GM18498 (cell line): ENCODE data around the gene PPP6R1.
"Not testable (repeated sequence)": the region's sequence is repeated elsewhere in the genome, so short reads cannot be mapped to it uniquely, and the experiment has no call there.

Source experiments
- ATAC-seq: cut with Tn5 transposase; IDR thresholded peaks from one replicate; pipeline ENCODE4 v1.9.1; 2021; ENCODE audit warnings: mild to moderate bottlenecking, moderate library complexity; ENCODE audit not compliant: unreplicated experiment

The PPP6R1 gene

DNA sequence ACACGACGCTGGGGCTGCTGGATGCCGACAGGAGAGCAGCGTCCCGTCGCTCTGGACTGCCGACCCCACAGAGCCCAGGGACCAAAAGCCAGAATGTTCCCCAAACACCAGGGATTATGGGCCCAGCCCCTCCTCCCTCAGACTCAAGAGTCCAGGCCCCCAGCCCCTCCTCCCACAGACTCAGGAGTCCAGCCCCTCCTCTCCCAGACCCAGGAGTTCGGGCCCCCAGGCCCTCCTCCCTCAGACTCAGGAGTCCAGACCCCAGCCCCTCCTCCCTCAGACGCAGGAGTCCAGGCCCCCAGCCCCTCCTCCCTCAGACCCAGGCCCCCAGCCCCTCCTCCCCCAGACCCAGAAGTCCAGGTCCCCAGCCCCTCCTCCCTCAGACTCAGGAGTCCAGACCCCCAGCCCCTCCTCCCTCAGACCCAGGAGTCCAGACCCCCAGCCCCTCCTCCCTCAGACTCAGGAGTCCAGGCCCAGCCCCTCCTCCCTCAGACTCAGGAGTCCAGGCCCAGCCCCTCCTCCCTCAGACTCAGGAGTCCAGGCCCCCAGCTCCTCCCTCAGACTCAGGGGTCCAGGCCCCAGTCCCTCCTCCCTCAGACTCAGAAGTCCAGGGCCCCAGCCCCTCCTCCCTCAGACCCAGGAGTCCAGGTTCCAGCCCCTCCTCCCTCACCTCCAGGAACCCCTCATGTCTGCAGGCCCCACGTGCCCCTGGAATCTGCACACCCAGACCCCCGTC is 34.0 kb downstream of the PPP6R1 start:
- ATAC-seq, result not testable (repeated sequence)

DNA sequence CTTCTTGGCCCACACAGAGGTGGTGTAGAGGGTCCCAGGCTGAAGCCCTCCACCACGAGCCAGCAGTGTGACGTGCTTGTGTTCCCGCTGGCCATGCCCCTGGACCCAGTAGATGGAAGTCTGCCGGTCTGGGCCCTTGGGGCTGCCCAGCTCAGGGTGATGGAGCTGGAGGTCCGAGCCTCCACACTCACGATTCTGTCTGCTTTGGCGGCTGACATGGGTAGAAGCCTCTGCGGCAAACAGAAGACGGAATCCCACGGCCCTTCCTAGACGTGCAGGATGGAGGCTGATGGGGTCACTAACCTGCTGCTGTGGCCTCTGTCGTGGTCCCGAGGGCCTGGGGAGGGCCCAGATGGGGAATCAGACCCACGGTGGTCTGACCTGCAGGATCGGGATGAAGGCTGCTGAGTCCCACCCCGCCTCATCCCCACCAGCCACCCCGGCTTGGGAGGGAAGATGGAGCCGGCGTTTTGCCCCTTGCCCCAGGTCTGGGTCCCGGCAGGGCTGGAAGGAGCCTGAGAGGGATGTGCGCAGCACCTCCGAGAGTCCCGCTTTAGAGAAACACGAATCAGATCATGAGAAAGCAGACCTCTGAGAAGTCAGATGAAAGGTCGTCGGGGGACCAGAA is 34.7 kb downstream of the PPP6R1 start:
- no peak for ATAC-seq

DNA sequence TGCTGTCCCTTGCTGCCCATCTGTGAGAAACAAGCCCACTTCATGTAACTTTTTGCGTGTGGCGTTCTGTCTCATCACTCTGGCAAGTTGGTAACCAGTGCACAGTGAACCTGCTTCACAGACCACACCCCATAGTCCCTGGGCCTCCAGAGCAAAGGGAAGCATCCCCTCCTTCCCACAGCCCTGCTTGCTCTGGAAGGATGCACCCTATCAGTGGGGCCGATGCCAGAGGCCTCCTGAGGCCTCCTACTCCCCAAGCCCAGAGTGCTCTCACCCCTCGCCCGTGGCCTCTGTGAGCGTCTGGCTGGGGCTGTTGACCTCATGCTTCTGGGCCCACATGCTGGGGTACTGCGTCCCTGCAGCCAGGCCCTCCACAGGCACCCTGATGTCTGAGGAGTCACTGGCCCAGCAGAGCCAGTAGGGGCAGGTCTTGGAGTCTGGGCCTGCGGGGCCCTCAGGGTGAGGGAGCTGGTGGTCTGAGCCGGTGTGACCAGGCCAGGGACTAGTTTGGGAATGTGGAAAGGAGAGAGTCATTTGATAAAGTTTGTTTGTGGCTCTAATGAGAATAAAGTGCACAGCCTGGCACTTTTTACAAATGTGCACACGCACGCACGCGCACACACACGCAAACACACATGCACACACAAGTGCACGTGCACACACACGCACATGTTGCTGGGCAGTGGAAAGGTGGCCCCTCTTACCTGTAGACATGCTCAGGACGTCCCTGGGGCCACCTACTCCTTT is 35.4 kb downstream of the PPP6R1 start:
- ATAC-seq, result no peak

DNA sequence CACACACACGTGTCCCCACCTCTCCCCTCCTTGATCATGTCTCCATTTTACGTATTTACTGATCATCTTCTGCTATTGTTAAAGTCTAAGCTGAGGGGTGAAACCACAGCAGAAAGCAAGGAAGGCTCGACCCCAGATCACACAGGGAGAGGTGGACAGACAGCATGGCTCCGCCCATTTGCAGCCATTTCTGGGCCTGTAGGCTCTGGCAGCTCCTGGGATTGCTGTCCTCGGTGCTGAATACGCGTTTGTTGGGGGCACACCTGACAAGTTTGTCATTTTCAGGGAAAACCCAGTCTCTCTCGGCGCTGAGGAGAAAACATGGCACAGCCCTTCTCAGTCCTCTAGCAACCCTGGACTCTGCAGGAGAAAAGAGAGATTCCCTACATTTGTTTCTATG is 38.3 kb downstream of the PPP6R1 start:
- ATAC-seq, result no peak

DNA sequence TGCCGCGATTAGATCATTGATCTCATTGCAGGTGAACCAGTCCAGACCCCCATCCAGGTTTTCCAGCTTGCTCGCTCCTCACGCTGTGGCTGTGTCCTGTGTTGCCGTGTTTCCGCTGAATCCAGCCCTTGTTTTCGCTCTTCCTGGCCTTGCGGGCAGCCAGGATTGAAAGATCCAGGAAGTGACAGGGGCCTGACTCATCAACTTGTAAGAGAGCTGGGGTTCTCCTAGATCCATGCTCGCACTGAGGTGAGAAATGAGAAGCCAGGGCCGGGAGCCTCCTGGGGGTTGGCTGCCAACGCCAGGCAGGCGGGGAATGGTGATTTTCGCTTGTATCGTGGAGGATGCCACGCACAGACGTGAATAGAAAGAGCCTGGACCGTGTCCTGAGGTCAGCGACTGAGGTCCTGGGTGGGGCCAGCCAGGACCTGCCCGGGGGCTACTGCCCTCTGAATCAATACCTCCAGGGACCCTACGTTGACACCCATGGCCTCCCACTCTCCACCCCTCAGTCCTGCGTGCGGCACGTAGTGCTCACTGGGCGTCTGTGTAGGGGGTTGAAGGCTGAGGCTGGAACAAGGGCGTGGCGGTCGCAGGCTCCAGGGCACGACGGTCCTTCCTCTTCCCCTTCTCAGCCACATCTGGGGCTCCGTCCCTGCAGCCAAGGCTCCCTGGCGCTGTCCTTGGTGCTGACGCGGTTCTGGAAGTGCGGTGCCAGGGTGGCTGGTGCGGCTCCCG is 42.2 kb downstream of the PPP6R1 start:
- ATAC-seq, result no peak

DNA sequence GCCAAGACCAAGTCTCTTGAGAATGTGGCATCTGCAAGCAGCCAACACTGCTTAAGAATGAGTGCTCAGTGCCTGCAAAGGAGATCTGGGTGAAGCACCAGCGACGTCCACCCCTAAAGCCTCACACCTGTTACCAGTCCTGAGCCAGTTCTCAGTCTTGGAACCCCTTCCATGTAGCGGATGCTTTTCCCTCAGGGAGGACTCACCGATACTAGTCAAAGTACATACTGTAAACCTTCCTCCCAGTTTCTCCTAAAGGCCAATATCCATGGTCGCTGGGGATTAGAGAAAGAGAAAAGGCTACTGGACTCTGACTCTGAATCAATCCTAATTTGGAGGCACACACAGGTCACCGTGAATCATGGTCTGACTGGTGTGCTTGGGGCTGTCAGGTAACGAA is 45.3 kb downstream of the PPP6R1 start:
- no peak for ATAC-seq

DNA sequence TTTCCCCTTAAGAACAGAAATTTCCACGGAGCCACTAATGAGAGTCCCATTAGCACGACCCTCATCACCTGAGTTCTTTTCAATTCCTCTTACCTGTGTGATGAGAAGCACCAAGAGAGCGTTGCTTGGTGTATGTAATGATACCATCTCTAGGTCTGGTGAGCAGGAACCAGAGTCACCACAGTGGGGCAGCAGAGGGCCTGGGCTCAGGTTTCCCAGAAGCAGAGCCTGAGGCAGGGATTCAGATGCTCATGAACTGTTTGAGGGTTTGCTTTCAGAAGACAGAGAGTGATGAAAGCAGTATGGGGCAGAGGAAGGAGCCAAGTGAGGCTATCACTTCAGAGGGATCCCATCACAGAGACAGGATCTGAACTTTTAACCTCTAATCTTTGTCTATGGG is 46.4 kb downstream of the PPP6R1 start:
- ATAC-seq, result no peak

DNA sequence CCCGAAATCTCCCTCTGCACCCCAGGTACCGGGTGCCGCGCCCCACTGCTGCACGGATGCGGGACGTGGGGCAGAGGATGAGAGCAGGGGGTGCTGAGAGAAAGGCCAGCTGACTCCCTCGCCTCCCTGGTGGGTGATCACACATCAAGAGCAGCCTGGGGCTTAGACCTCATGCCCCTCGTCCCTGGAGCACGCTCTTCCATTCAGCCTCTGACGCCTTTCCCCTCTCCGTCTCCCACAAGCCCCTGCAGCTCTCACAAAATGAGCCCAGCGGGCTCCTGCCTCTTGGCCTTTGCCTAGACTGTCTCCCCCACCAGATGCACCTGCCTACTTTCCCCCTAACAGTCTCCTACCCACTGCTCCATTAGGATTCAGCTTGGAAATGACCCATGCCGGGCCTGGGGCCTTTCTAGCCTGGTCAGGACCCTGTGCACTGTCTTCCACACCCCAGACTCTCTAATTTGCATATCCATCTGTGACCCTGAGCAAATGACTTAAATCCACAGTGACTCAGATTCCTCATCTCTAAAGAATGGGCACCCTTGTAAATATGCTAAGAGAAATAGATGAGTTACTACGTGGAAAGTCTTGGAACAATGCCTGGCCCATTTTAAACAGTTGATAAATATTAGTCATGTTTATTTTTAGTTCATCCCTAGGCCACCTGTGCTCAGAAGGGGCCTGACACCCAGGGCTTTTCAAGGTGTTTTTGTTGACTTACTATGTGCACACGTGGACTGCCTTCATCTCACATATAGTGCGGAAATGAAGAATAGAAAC is 48.9 kb downstream of the PPP6R1 start:
- ATAC-seq, result no peak

DNA sequence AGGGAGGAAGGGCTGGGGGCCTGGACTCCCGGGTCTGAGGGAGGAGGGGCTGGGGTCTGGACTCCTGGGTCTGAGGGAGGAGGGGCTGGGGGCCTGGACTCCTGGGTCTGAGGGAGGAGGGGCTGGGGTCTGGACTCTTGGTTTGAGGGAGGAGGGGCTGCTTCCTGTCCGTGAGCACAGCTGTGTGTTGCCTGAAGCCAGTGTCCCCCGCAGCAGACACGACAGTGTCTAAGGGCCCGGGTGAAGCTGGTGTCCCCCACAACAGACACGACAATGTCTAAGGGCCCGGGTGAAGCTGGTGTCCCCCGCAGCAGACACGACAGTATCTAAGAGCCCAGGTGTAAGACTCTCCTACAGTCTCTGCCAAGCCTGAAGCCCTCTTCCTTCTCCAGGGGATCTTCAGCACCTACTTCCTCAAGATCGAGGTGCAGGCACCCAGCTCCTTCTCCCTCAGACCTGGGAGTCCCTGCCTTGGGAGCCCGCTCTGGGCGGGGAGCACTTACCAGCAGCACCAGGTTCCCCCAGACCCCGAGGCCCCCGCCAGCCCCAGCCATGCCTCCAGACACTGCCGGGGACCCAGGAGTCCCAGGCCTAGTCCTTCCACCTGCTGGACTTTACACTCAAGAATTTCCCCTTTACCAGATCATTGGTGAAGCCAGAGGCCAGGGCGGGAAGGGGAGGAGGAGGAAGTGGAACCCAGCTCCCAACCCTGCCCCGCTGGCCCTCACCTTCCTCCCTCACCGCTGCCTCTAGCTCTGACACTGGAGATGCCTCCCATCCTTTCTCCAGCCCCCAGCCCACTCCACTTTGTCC is 49.7 kb downstream of the PPP6R1 start, which contains the start of gene PTPRH:
PTPRH (minus strand) TSS at position 622 of the 813 bp plus-strand sequence; CDS start at position 554, 68 bp downstream.
- ATAC-seq, result no peak

DNA sequence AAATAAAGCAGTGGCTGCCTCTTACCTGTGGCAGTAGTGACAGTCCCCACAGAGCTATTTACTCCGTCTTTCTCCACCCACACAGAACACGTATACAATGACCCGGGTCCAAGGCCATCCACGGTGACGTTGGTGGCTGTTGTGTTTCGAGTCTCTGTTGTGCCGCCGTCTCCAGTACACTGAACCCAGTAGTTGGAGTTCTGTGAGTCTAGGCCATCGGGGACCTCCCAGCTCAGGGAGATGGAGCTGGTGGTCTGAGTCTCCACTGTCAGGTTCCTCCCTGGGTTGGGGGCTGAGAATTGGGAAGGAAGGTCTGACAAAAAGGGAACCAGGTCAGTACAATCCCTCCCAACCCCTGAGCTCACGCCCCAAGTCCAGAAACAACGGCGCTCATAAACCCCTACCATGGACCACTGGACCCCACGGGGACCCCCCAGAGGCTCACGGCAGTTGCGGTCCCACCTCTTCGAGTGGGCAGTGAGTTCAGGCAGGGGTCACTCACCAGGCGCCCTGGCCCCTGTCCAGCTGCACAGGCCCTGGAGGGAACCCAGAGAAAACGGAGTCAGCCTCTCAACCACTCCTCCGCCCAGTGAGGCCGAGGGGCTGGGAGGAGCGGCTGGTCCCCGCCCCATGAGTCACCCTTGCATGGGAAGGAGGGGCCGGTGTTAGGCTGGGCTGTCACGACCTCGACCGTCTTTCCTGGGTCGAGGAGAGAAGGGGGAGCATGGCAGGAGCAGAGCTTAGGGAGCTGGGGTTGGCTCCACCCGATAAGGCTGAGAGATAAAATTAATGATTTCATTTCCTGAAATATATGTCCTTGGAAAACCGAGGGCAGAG is 51.9 kb downstream of the PPP6R1 start:
- ATAC-seq, result no peak

DNA sequence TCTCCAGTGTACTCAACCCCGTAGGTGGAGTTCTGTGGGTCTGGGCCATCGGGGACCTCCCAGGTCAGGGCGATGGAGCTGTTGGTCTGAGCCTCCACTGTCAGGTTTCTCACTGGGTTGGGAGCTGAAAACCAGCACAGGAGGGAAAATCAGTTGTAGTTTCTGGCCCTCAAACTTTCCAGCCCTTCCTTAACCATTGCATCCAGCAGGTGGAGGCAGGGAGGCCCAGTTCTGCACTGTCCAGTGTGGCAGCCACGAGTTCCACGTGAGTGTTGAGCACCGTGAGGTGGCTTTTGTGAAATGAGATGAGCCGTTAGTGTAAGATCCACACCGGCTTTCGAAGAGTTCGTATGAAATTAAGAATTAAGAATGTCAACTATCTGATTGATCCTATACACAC is 56.6 kb downstream of the PPP6R1 start:
- ATAC-seq, result not testable (repeated sequence)

DNA sequence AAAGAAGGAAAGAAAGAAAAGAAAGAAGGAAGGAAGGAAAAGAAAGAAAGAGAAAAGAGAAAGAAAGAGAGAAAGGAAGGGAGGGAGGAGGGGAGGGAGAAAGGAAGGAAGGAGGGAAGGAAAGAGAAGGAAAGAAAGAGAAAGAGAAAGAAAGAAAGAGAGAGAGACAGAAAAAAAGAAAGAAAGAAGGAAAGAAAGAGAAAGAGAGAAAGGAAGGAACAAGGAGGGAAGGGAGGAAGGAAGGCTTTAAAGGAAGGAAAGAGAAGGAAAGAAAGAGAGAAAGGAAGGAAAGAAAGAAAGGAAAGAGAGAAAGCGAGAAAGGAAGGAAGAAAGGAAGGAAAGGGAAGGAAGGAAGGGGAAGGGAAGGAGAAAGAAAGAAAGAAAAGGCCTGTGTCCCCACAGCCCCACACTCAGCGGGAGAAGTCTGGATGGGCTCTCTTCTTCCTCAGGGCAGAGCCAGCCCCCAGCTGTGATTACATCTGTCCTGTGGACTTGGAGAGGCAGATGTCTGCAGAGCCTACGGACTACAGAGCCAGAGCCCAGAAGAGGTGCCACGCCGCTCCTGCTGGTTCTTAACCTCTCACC is 59.1 kb downstream of the PPP6R1 start:
- no peak for ATAC-seq

DNA sequence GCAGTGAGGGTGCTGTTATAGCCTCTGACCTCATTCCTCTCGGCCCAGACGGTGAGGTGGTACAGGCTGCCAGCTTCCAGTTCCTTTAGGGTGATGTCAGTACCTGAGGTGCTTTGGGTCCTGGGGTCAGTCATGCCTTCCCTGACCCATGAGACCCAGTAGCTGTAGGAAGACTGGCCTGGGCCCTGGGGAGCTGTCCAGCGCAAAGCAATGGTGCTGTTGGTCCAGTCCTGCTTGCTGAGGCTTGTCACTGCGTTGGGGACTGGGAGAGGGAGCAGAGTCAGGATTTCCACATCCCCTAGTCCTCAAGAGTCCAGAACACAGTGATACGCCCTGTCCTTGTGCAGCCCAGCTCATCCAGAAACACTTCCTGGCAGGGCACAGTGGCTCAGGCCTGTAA is 60.2 kb downstream of the PPP6R1 start:
- no peak for ATAC-seq

DNA sequence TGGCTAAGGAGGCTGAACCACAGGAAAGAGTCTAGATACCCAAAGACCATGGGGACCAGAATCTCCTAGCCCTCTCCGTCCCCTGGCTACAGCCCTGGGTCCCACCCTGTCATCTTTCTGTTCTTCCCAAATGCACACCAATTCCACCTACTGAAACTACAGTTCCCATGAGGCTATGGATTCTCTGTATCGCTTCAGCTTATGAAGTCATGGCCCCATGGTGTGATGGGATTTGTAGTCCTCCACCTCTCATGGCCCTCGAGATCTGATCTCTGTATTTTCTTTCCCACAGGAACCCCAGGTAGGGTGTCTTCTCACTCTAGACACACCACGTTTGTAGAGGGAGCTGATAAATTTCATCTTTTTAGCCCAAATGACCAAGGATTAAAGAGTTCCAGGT is 61.3 kb downstream of the PPP6R1 start:
- ATAC-seq, result no peak

DNA sequence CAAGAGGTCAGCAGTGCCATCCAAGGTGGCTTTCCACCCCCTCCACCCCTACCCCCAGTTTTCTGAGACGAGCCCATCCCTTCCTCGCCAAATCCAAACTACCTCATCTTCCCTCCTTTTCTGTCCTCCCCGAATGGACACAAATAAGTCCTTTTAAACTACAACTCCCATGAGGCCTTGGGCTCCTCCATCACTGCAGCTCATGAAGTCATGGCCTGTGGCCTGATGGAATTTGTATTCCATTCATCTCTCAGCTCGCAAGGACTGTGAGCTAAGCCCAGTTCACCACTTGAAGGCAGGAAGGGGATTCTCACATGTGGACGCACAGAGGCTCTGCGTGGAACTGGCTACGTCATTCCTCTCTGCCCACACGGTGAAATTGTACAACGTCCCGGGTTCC is 62.0 kb downstream of the PPP6R1 start:
- ATAC-seq, result no peak

DNA sequence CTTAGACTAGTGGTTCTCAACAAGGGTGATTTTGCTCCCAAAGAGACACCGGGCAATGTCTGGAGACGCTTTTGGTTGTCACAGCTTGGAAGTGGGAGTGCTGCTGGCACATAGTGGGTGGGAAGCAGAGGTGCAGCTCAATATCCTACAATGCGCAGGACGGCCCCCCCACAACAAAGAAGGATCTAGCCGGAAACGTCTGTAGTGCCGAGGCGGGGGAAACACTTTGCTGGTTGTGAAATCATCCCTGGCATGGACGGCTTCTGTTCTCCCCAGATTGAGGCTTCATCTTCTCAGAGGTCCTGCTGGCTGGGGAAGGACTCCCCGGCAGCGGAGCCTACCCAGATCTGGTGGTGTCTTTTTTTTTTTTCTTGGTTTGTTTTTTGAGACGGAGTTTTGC is 65.3 kb downstream of the PPP6R1 start:
- no peak for ATAC-seq

DNA sequence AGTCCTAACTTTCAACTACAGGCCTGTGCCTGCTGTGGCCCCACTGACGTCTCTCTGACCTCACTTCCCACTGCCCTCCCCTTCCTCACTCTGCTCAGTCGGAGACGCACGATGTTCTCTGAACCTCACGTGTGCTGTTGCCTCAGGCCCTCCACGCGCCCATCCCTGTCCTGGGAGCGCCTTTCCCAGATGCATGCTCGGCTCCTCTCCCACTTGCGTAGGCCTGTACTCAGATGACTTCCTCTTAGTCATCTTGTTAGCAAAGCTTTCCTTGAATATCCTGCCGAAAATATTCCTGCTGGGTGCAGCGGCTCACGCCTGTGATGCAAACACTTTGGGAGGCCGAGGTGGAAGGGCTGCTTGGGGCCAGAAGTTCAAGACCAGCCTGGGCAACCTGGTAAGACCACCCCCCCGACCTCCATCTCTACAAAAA is 69.4 kb downstream of the PPP6R1 start:
- no peak for ATAC-seq

DNA sequence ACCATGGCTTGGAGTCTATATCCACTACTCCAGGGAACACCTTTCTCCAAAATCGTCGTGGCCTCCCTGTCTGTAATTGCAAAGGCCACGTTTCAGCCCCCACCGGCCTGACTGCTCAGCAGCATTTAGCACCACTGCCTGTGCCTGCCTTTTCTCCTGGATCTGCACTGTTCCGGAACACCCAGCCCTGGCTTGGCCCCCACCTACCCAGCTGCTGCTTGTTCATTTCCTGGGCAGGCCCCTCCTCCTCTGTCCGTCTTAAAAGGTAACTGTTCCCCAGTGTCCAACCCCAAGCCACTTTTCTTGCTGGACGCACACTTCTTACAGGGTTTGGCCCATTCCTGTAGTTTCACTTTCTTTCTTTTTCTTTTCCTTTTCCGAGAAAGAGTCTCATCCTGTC is 70.2 kb downstream of the PPP6R1 start:
- no peak for ATAC-seq
